ENCODE data around the gene GAPVD1.
A peak's percentile ranks its signal among the peaks of the same experiment; 100 is the strongest.

GAPVD1 gene

DNA sequence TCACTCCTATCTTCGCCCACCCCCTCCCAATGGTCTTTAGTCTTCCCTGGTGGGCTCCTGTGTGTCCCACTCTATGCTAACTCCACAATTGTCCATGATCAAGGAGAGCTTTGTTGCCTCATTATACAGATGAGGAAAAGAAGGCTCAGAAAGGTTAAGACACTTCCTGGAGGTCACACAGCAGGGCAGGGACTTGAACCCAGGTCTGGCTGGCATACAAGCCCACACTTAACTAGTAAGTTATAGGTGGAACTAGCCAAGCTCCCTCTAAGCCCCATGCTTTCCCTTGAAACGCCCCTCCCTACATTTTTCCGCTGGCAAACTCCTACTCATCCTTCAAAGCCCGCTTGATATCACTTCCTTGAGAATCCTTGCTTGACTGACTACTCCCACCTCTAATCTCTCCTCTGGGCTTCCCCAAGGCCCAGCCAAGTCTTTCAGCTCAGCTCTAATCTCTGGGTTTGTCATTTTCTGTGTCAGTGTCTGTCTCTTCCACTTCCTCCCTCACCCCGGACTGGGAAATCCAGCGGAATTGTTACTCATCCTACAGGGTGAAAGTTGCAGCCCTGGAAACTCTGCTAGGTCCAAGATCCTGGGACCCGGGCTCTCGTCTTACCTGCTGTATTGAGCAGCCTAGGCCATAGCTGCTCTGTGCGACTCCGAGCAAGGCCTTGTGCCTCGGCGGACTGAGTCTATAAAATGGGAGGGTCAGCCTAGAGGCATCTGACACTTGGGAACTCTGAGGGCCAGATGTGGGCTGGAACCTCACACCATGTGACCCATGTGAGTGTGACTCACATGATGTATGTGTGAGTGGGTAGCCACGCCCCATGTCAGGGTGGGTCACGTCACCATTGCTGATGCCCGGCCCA, 144.5 kb downstream of the GAPVD1 start:
- no peak overlapping the region for H3K27ac ChIP-seq (ENCODE audit: low read length)
- H3K4me1 ChIP-seq (ENCODE audit: low read length): no peaks in the 10 kb centered on the region
- no peak for TF ChIP-seq EZH2phosphoT487 (IDR thresholded peaks at IDR 0.05; ENCODE audit: low read length)
- TF ChIP-seq, protein P1, sequence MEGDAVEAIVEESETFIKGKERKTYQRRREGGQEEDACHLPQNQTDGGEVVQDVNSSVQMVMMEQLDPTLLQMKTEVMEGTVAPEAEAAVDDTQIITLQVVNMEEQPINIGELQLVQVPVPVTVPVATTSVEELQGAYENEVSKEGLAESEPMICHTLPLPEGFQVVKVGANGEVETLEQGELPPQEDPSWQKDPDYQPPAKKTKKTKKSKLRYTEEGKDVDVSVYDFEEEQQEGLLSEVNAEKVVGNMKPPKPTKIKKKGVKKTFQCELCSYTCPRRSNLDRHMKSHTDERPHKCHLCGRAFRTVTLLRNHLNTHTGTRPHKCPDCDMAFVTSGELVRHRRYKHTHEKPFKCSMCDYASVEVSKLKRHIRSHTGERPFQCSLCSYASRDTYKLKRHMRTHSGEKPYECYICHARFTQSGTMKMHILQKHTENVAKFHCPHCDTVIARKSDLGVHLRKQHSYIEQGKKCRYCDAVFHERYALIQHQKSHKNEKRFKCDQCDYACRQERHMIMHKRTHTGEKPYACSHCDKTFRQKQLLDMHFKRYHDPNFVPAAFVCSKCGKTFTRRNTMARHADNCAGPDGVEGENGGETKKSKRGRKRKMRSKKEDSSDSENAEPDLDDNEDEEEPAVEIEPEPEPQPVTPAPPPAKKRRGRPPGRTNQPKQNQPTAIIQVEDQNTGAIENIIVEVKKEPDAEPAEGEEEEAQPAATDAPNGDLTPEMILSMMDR (IDR thresholded peaks at IDR 0.05; ENCODE audit: low read length): no peak
- TF ChIP-seq EZH2 (optimal IDR thresholded peaks at IDR 0.05; ENCODE audit: low read depth, low read length): no peak
- H3K36me3 ChIP-seq (replicated peaks; ENCODE audit: insufficient read depth, low read length): no peaks in the 10 kb centered on the region
- no peak for DNase-seq
- no peaks in the 10 kb centered on the region for H3K9me2 ChIP-seq (replicated peaks; ENCODE audit: insufficient read depth, low read length)
- no peak overlapping the region for H3K4me2 ChIP-seq (ENCODE audit: low read depth, low read length)
- peaks cover 5% of the 10 kb centered on the region; the same call in 1 of the 2 replicates for H3K27me3 ChIP-seq (replicated peaks; ENCODE audit: insufficient read depth, low read length)
- no peak overlapping the region for H2AFZ ChIP-seq (ENCODE audit: low read length)
- no peak overlapping the region for H3K4me3 ChIP-seq (ENCODE audit: low read length)
- H3K9ac ChIP-seq (ENCODE audit: low read length): no peak overlapping the region
- no peaks in the 10 kb centered on the region for H3K9me3 ChIP-seq (replicated peaks; ENCODE audit: insufficient read depth, low read length)
- no peaks in the 10 kb centered on the region for H3F3A ChIP-seq (ENCODE audit: insufficient read depth, low read length)
- no peaks in the 10 kb centered on the region for H4K20me1 ChIP-seq (ENCODE audit: insufficient read depth, low read length)
- no peaks in the 10 kb centered on the region for H3K79me2 ChIP-seq (ENCODE audit: low read length)

DNA sequence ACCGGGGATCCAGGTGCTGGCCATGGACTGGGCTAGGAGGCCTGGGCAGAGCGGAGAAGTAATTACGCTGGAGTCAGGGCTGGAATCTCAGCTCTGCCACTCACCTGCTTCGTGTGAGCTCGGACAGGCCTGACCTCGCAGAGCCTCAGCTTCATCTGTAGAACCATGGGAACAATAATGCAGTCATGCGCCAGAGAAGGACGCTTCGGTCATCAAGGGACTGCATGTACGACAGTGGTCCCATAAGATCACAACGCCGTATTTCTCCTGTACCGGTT, 145.1 kb downstream of the GAPVD1 start:
- no peak overlapping the region for H3K9ac ChIP-seq (ENCODE audit: low read length)
- H3K4me2 ChIP-seq (ENCODE audit: low read depth, low read length): no peak overlapping the region
- no peaks in the 10 kb centered on the region for H3F3A ChIP-seq (ENCODE audit: insufficient read depth, low read length)
- H3K27ac ChIP-seq (ENCODE audit: low read length): no peak overlapping the region
- H3K4me3 ChIP-seq (ENCODE audit: low read length): no peak overlapping the region
- H3K27me3 ChIP-seq (replicated peaks; ENCODE audit: insufficient read depth, low read length): peaks cover 5% of the 10 kb centered on the region; the same call in 1 of the 2 replicates
- no peaks in the 10 kb centered on the region for H3K9me2 ChIP-seq (replicated peaks; ENCODE audit: insufficient read depth, low read length)
- H2AFZ ChIP-seq (ENCODE audit: low read length): no peak overlapping the region
- no peaks in the 10 kb centered on the region for H3K79me2 ChIP-seq (ENCODE audit: low read length)
- no peaks in the 10 kb centered on the region for H4K20me1 ChIP-seq (ENCODE audit: insufficient read depth, low read length)
- TF ChIP-seq EZH2 (optimal IDR thresholded peaks at IDR 0.05; ENCODE audit: low read depth, low read length) (no peak), EZH2phosphoT487 (IDR thresholded peaks at IDR 0.05; ENCODE audit: low read length) (no peak)
- TF ChIP-seq, protein P1 (IDR thresholded peaks at IDR 0.05; ENCODE audit: low read length): no peak
- H3K36me3 ChIP-seq (replicated peaks; ENCODE audit: insufficient read depth, low read length): no peaks in the 10 kb centered on the region
- DNase-seq: no peak
- no peaks in the 10 kb centered on the region for H3K9me3 ChIP-seq (replicated peaks; ENCODE audit: insufficient read depth, low read length)
- no peaks in the 10 kb centered on the region for H3K4me1 ChIP-seq (ENCODE audit: low read length)

DNA sequence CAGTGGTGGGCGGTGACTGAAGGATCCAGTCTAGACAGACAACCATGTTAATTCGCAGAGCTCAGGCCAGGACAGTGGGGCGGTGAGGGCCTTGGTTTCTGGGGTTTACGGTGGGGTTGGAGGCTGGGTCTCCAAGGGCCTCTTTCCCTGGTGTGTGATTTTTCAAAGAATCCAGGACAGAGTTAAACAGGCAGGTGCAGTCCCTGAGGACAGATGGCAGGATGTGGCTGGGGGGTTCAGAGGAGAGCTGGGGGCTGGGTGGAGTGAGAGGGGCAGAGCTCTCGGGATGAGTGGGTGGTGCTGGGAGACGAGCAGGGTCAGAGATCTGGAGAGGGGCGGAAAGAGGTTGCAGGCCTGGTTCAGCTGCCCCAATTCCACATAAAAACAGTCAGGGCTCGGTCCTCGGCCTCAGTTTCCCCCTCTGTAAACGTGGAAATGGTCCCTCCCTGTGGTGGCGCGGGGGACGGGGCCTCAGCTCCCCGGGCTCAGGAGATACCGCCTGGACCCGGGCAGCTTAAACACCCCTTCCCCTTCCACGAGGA, 145.9 kb downstream of the GAPVD1 start:
- Histone ChIP-seq H3K27ac (ENCODE audit: low read length) (no peak overlapping the region), H3K9ac (ENCODE audit: low read length) (no peak overlapping the region; the same call in 1 of the 2 replicates), H3K36me3 (replicated peaks; ENCODE audit: insufficient read depth, low read length) (no peaks in the 10 kb centered on the region), H3F3A (ENCODE audit: insufficient read depth, low read length) (no peaks in the 10 kb centered on the region), H2AFZ (ENCODE audit: low read length) (peak overlapping the region; percentile 91), H3K9me3 (replicated peaks; ENCODE audit: insufficient read depth, low read length) (no peaks in the 10 kb centered on the region), H3K4me3 (ENCODE audit: low read length) (peak overlapping the region; percentile 67), H3K4me2 (ENCODE audit: low read depth, low read length) (peak overlapping the region; percentile 96), H3K27me3 (replicated peaks; ENCODE audit: insufficient read depth, low read length) (peaks cover 5% of the 10 kb centered on the region; the same call in 1 of the 2 replicates), H3K9me2 (replicated peaks; ENCODE audit: insufficient read depth, low read length) (no peaks in the 10 kb centered on the region), H3K79me2 (ENCODE audit: low read length) (no peaks in the 10 kb centered on the region), H3K4me1 (ENCODE audit: low read length) (no peaks in the 10 kb centered on the region), H4K20me1 (ENCODE audit: insufficient read depth, low read length) (no peaks in the 10 kb centered on the region)
- no peak for TF ChIP-seq EZH2 (optimal IDR thresholded peaks at IDR 0.05; ENCODE audit: low read depth, low read length)
- TF ChIP-seq, protein P1 (IDR thresholded peaks at IDR 0.05; ENCODE audit: low read length): no peak
- no peak for TF ChIP-seq EZH2phosphoT487 (IDR thresholded peaks at IDR 0.05; ENCODE audit: low read length)
- no peak for DNase-seq

Data from MM.1S (cell line).